Kidney (tissue), 14 donors: ENCODE results near the gene EPS8L2. TPM values are rescaled to one million over a fixed set of nuclear protein-coding genes. Genes with fewer than 3 reads are reported as not detected.

Experiments
- DNase-seq, 5 donors: peaks; one replicate each; pipeline ENCODE4 v3.0.0-alpha.2; 2013 to 2020
- FAIRE-seq: peaks from 2 replicates; lab custom pipeline; 2012; peaks lifted over from hg19 to GRCh38; lab: Jason Lieb, UNC
- H3K27ac ChIP-seq, 2 donors: one replicate each; pipeline ENCODE4 v1.7.0; 2013; ENCODE audit warnings: low read depth in 2 of 2, low read length in 2 of 2, inconsistent platforms in 1 of 2
- H3K27me3 ChIP-seq: one replicate; pipeline ENCODE4 v1.7.1; 2013; ENCODE audit warnings: low read length, inconsistent platforms; ENCODE audit not compliant: control insufficient read depth, insufficient read depth
- H3K36me3 ChIP-seq, 3 donors: one replicate each; pipeline versions ENCODE4 v1.7.0 to v1.7.1; 2013; ENCODE audit warnings: low read length in 3 of 3, control low read depth in 1 of 3, inconsistent platforms in 1 of 3; ENCODE audit not compliant: insufficient read depth in 3 of 3, control insufficient read depth in 2 of 3
- H3K4me1 ChIP-seq, 3 donors: one replicate each; pipeline versions ENCODE4 v1.7.0 to v1.7.1; 2013; ENCODE audit warnings: low read length in 3 of 3, inconsistent platforms in 1 of 3, low read depth in 1 of 3; ENCODE audit not compliant: control insufficient read depth in 2 of 3, insufficient read depth in 2 of 3
- H3K4me3 ChIP-seq, 3 donors: one replicate each; pipeline versions ENCODE4 v1.7.0 to v1.8.1; 2013; ENCODE audit warnings: low read length in 3 of 3, control low read depth in 1 of 3, inconsistent platforms in 1 of 3
- H3K9ac ChIP-seq, 3 donors: one replicate each; pipeline versions ENCODE4 v1.7.0 to v1.7.1; 2013; ENCODE audit warnings: low read length in 3 of 3, control low read depth in 1 of 3, inconsistent platforms in 1 of 3
- H3K9me3 ChIP-seq, 3 donors: one replicate each; pipeline versions ENCODE4 v1.7.0 to v1.7.1; 2013; ENCODE audit warnings: low read length in 3 of 3, control low read depth in 1 of 3, inconsistent platforms in 1 of 3; ENCODE audit not compliant: control insufficient read depth in 2 of 3, insufficient read depth in 1 of 3
- intact Hi-C: fragments of 100-400 bp; cut with DNase I; formaldehyde crosslinking; loops from one replicate; pipeline ENCODE4 v1.11.1; 2022
- polyA plus RNA-seq: library from polyadenylated mRNA; stranded (reverse); fragments of 350-450 nt; fragmentation: Illumina TruSeq; extraction: RNeasy Lipid Tissue Mini Kit (QIAGEN cat#74804); gene quantifications from one replicate; pipeline ENCODE4 v1.2.3, GENCODE V29; 2014; ENCODE audit warnings: low read depth, low replicate concordance; ENCODE audit not compliant: insufficient read depth
- total RNA-seq: library from RNA; stranded (reverse); fragmentation: NEBNext Ultra II Directional; extraction: Animal tissue kit (Norgen Biotek cat#: 25700); gene quantifications from one replicate; pipeline ENCODE4 v1.2.1, GENCODE V29; 2021
- TF ChIP-seq, protein P1 (sequence below): IDR thresholded peaks from 3 replicates; pipeline ENCODE4 v1.5.1; 2012; ENCODE audit warnings: mild to moderate bottlenecking, moderate library complexity, borderline replicate concordance; ENCODE audit not compliant: insufficient read depth; ENCODE audit errors: extremely low read depth
- donor health status: control.
- donor health status: control.
- donor health status: control.
- donor health status: control.
- donor health status: control.
- donor health status: DM: yes; HTN: yes; CAD: no.
- donor health status: Normal renal cell carcinoma (clear cell type).

Gene EPS8L2
- total and polyA plus RNA-seq, 2 donors from 2014 or later, result 199 to 287 TPM

DNA sequence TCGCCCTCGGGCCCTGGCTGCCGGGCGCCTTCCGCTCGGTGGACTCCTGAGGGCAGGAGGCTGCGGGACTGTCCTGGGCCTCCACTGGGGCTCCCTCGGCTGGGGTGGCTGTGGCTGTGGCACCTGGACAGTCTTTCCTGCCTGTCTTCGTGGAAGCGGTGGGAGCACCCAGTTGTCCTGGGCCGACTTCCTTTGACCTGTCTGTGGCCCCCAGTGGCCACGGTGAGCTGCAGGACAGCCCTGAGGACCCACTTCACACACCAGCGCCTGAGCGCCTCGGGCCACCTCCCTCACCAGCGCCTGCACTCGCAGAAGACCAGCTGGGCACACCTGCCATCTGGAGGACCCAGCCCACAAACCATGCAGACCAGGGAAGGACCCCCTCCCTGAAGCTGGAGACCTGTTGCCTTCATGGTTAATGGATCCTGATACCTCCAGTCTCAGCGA lies 1.8 kb upstream of the EPS8L2 start:
- Histone ChIP-seq H3K9me3 (no peaks in the 10 kb centered on the region), H3K27me3 (no peaks in the 10 kb centered on the region), H3K9ac (peak overlapping the region in 1 of 3 donors; percentile 58), H3K27ac (peak overlapping the region; percentile 90 to 92), H3K36me3 (peaks cover 0 to 2% (median 0%) of the 10 kb centered on the region in 3 donors), H3K4me1 (peaks cover 0 to 46% (median 20%) of the 10 kb centered on the region in 3 donors), H3K4me3 (no peak overlapping the region)
- TF ChIP-seq, protein P1, sequence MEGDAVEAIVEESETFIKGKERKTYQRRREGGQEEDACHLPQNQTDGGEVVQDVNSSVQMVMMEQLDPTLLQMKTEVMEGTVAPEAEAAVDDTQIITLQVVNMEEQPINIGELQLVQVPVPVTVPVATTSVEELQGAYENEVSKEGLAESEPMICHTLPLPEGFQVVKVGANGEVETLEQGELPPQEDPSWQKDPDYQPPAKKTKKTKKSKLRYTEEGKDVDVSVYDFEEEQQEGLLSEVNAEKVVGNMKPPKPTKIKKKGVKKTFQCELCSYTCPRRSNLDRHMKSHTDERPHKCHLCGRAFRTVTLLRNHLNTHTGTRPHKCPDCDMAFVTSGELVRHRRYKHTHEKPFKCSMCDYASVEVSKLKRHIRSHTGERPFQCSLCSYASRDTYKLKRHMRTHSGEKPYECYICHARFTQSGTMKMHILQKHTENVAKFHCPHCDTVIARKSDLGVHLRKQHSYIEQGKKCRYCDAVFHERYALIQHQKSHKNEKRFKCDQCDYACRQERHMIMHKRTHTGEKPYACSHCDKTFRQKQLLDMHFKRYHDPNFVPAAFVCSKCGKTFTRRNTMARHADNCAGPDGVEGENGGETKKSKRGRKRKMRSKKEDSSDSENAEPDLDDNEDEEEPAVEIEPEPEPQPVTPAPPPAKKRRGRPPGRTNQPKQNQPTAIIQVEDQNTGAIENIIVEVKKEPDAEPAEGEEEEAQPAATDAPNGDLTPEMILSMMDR, result no peak
- intact Hi-C loops, result no loop called here
- DNase-seq (peak in 1 of 5 donors; percentile 66), FAIRE-seq (no peak)

DNA sequence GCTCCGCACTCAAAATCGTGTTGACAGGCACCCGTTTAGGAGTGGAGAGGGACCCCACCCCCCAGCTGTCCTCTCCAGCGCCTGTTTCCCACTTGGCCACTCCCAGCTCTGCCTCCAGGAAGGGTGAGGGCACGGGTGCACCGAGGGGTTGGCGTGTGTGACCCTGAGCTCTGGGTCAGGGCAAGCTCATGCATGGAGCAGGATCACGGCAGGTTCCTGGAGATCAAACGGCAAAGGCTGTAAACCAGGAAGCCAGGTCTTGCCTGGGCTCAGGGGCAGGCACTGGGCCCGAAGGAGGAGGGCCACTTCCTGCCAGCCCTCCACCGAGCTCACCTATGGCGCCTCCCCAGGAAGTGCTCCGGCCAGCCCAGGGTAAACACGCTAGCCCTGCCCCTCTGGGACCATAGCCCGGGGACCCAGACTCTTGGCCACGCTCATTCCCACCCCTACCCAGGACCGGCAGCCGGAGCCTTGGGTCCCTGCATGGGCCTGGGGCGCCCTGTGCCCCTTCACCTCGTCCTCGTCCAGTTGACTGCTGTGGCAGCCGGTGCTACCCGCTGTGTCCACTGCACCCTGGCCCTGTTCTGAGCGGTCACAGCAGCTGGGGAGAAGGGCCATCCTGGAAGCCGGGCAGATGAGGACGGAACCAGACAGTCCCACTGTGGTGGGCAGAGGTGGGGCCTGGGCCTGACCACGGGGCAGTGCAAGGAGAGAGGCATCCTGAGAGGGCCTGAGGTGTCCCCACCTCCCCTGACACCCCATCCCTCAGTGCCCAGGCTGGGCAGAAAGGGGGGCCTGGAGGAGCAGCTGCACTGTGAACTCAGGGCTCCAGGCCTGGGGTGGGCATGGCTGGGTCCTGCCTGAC lies 1.0 kb upstream of the EPS8L2 start:
- Histone ChIP-seq H3K27ac (peak overlapping the region; percentile 90 to 92), H3K4me1 (peaks cover 0 to 53% (median 26%) of the 10 kb centered on the region in 3 donors), H3K9ac (peak overlapping the region in 1 of 3 donors; percentile 58), H3K27me3 (no peaks in the 10 kb centered on the region), H3K9me3 (no peaks in the 10 kb centered on the region), H3K4me3 (peak overlapping the region in 2 of 3 donors; percentile 9 to 52), H3K36me3 (no peaks in the 10 kb centered on the region)
- TF ChIP-seq, protein P1, result no peak
- no peak for FAIRE-seq
- intact Hi-C loops, result no loop called here
- peak in 2 of 5 donors; percentile 68 to 93 for DNase-seq

DNA sequence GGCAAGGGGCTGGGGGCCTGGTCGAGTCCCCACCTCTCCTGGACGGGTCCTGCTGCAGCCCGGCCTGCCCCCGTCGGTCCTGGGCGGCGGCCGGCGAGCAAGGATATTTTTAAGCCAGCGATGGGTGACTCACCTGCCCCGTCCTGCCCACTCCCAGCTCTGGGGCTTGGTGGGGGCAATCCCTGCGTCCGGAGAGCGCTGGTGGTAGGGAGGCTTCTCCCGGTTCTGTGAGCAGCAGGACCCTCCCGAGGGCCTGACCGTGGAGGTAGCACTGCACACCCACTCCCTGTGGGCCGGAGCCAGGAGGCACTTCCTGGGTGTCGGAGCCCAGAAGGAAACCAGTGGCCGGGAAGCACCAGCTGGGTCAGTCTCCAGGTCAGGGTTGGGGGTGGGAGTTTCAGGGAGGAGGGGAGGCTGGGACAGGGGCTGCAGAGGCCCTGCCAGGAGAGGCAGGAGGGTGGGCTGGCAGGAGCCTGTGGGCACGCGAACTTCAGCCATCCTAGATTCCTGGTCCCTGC lies 467 bp downstream of the EPS8L2 start:
- peak in 1 of 5 donors; percentile 83 for DNase-seq

More for the DNA sequence above, 467 bp downstream of the EPS8L2 start:
- intact Hi-C loops, result no loop called here
- Histone ChIP-seq H3K4me3 (peak overlapping the region; percentile 47 to 74 (median 73)), H3K9ac (peak overlapping the region in 2 of 3 donors; percentile 32 to 84), H3K27ac (peak overlapping the region; percentile 90 to 92), H3K4me1 (peaks cover 0 to 61% (median 27%) of the 10 kb centered on the region in 3 donors), H3K9me3 (no peaks in the 10 kb centered on the region), H3K27me3 (no peaks in the 10 kb centered on the region), H3K36me3 (no peaks in the 10 kb centered on the region)
- FAIRE-seq, result no peak
- TF ChIP-seq, protein P1, result no peak
